HG02571 (cell line): ENCODE results near the gene RASGEF1C.
"Not testable (repeated sequence)": the region's sequence is repeated elsewhere in the genome, so short reads cannot be mapped to it uniquely, and the experiment has no call there.

Source experiments
- ATAC-seq: cut with Tn5 transposase; IDR thresholded peaks from one replicate; pipeline ENCODE4 v1.9.1; 2021; ENCODE audit warnings: mild to moderate bottlenecking, moderate library complexity; ENCODE audit not compliant: unreplicated experiment

RASGEF1C gene

GRCh38 chr5:180211761-180212035, 2.7 kb upstream of the RASGEF1C start:
- ATAC-seq = no peak

GRCh38 chr5:180210961-180211760, 2.1 kb upstream of the RASGEF1C start:
- ATAC-seq = no peak

- not testable (repeated sequence) for ATAC-seq
Observed at GRCh38 chr5:180210077-180210476, 1.1 kb upstream of the RASGEF1C start.

- no peak for ATAC-seq
Observed at GRCh38 chr5:180208435-180209081, 453 bp downstream of the RASGEF1C start.

GRCh38 chr5:180208038-180208434, 975 bp downstream of the RASGEF1C start:
- no peak for ATAC-seq

GRCh38 chr5:180207593-180207992, 1.4 kb downstream of the RASGEF1C start:
- ATAC-seq = no peak

GRCh38 chr5:180206993-180207392, 2.0 kb downstream of the RASGEF1C start:
- ATAC-seq = no peak

- no peak for ATAC-seq
Observed at GRCh38 chr5:180205916-180206315, 3.1 kb downstream of the RASGEF1C start.

- no peak for ATAC-seq
Observed at GRCh38 chr5:180204276-180204819, 4.7 kb downstream of the RASGEF1C start.

GRCh38 chr5:180202939-180203573, 6.0 kb downstream of the RASGEF1C start:
- ATAC-seq = no peak

- ATAC-seq = no peak
Observed at GRCh38 chr5:180201051-180201987, 7.7 kb downstream of the RASGEF1C start.

GRCh38 chr5:180199390-180199789, 9.6 kb downstream of the RASGEF1C start:
- no peak for ATAC-seq

- ATAC-seq = no peak
Observed at GRCh38 chr5:180198208-180198607, 10.8 kb downstream of the RASGEF1C start.

GRCh38 chr5:180197016-180197702, 11.9 kb downstream of the RASGEF1C start:
- no peak for ATAC-seq

GRCh38 chr5:180194410-180195345, 14.3 kb downstream of the RASGEF1C start:
- ATAC-seq = no peak

GRCh38 chr5:180193749-180194375, 15.1 kb downstream of the RASGEF1C start:
- no peak for ATAC-seq

- no peak for ATAC-seq
Observed at GRCh38 chr5:180191716-180192115, 17.3 kb downstream of the RASGEF1C start.

- no peak for ATAC-seq
Observed at GRCh38 chr5:180187767-180188166, 21.2 kb downstream of the RASGEF1C start.

GRCh38 chr5:180180846-180181245, 28.2 kb downstream of the RASGEF1C start:
- ATAC-seq = no peak
